Vagina (tissue), 2 donors: ENCODE measurements around the gene TXK. TPM values are rescaled to one million over a fixed set of nuclear protein-coding genes. Genes with fewer than 3 reads are reported as not detected.

Experiments used
- DNase-seq, 2 donors: peaks; one replicate each; pipeline ENCODE4 v3.0.0-alpha.2; 2017; ENCODE audit errors: extremely low spot score in 2 of 2
- H3K27ac ChIP-seq: fragments of 200-600 bp; sonication (generic); one replicate; pipeline ENCODE4 v1.5.1; 2019
- H3K27me3 ChIP-seq: fragments of 200-600 bp; sonication (generic); one replicate; pipeline ENCODE4 v1.5.1; 2019
- H3K36me3 ChIP-seq, 2 donors: fragments of 200-600 bp; sonication (generic); one replicate each; pipeline ENCODE4 v1.5.1; 2017 to 2019
- H3K4me1 ChIP-seq: fragments of 200-600 bp; sonication (generic); one replicate; pipeline ENCODE4 v1.5.1; 2019
- H3K4me3 ChIP-seq, 2 donors: fragments of 200-600 bp; sonication (generic); 1 replicate in 1 of 2; 2 replicates in 1 of 2; pipeline ENCODE4 v1.5.1; 2016 to 2019
- H3K9me3 ChIP-seq: fragments of 200-600 bp; sonication (generic); one replicate; pipeline ENCODE4 v1.5.1; 2019
- CTCF ChIP-seq, 3 experiments: fragments of 450-650 bp in 2 of 3; fragments of 200-600 bp in 1 of 3; sonication (generic) in 1 of 3; IDR thresholded peaks; one replicate each; pipeline ENCODE4 v1.5.1; 2017 to 2019; ENCODE audit warnings: antibody characterized with exemption in 3 of 3, mild to moderate bottlenecking in 2 of 3, moderate library complexity in 2 of 3
- POLR2A ChIP-seq, 2 donors: fragments of 450-650 bp; IDR thresholded peaks; one replicate each; pipeline ENCODE4 v1.6.1; 2017; ENCODE audit warnings: antibody characterized with exemption in 2 of 2, mild to moderate bottlenecking in 2 of 2, moderate library complexity in 2 of 2
- POLR2AphosphoS5 ChIP-seq, 2 donors: sonication (generic); formaldehyde crosslinking; IDR thresholded peaks; one replicate each; pipeline ENCODE4 v1.9.0; 2017; ENCODE audit warnings: antibody characterized with exemption in 2 of 2, mild to moderate bottlenecking in 2 of 2, low read depth in 1 of 2; ENCODE audit not compliant: insufficient read depth in 1 of 2
- intact Hi-C: fragments of 100-400 bp; cut with DNase I; formaldehyde crosslinking; loops from one replicate; pipeline ENCODE4 v1.15.1; 2023
- total RNA-seq: library from RNA; depleted of rRNA; stranded (reverse); fragments of >200 nt; gene quantifications from one replicate; pipeline ENCODE4 v1.2.3, GENCODE V29; 2016

The TXK gene
- total RNA-seq, 1 donor from 2014 or later: 8.1 TPM

- Histone ChIP-seq H3K4me1 (no peaks in the 10 kb centered on the region), H3K4me3 (no peak overlapping the region), H3K9me3 (no peaks in the 10 kb centered on the region), H3K27me3 (no peaks in the 10 kb centered on the region), H3K27ac (no peak overlapping the region), H3K36me3 (no peaks in the 10 kb centered on the region)
- intact Hi-C loops: no loop called here
- no peak for TF ChIP-seq POLR2AphosphoS5 (IDR thresholded peaks at IDR 0.05; ENCODE audit: insufficient read depth in 1 of 2, low read depth in 1 of 2)
- TF ChIP-seq CTCF (IDR thresholded peaks at IDR 0.05): no peak
- no peak for TF ChIP-seq POLR2A (IDR thresholded peaks at IDR 0.05)
- DNase-seq: no peak
Observed at GRCh38 chr4:48058617-48059530, 75.2 kb downstream of the TXK start.

GRCh38 chr4:48051078-48051477, 83.0 kb downstream of the TXK start:
- no peaks in the 10 kb centered on the region for H3K27me3 ChIP-seq
- no peak for DNase-seq
- peaks cover 7% of the 10 kb centered on the region for H3K4me1 ChIP-seq
- intact Hi-C loops: no loop called here
- no peak overlapping the region for H3K4me3 ChIP-seq
- no peaks in the 10 kb centered on the region for H3K36me3 ChIP-seq
- H3K9me3 ChIP-seq: no peaks in the 10 kb centered on the region
- H3K27ac ChIP-seq: no peak overlapping the region
- no peak for TF ChIP-seq POLR2A (IDR thresholded peaks at IDR 0.05)
- no peak for TF ChIP-seq POLR2AphosphoS5 (IDR thresholded peaks at IDR 0.05; ENCODE audit: insufficient read depth in 1 of 2, low read depth in 1 of 2)
- no peak for TF ChIP-seq CTCF (IDR thresholded peaks at IDR 0.05)

- DNase-seq: no peak
- intact Hi-C loops: no loop called here
Observed at GRCh38 chr4:48049483-48049882, 84.6 kb downstream of the TXK start.

GRCh38 chr4:48047896-48048295, 86.2 kb downstream of the TXK start:
- Histone ChIP-seq H3K27me3 (no peaks in the 10 kb centered on the region), H3K36me3 (no peaks in the 10 kb centered on the region), H3K9me3 (no peaks in the 10 kb centered on the region), H3K27ac (no peak overlapping the region), H3K4me3 (no peak overlapping the region), H3K4me1 (peaks cover 7% of the 10 kb centered on the region)
- no peak for DNase-seq
- intact Hi-C loops: no loop called here
- TF ChIP-seq POLR2A (IDR thresholded peaks at IDR 0.05): no peak
- TF ChIP-seq CTCF (IDR thresholded peaks at IDR 0.05): no peak
- TF ChIP-seq POLR2AphosphoS5 (IDR thresholded peaks at IDR 0.05; ENCODE audit: insufficient read depth in 1 of 2, low read depth in 1 of 2): no peak

More at GRCh38 chr4:48049483-48049882, 84.6 kb downstream of the TXK start:
- no peak for TF ChIP-seq CTCF (IDR thresholded peaks at IDR 0.05)
- TF ChIP-seq POLR2A (IDR thresholded peaks at IDR 0.05): no peak
- no peak for TF ChIP-seq POLR2AphosphoS5 (IDR thresholded peaks at IDR 0.05; ENCODE audit: insufficient read depth in 1 of 2, low read depth in 1 of 2)
- Histone ChIP-seq H3K4me1 (peaks cover 7% of the 10 kb centered on the region), H3K4me3 (no peak overlapping the region), H3K27ac (no peak overlapping the region), H3K36me3 (no peaks in the 10 kb centered on the region), H3K27me3 (no peaks in the 10 kb centered on the region), H3K9me3 (no peaks in the 10 kb centered on the region)

- no peaks in the 10 kb centered on the region for H3K27me3 ChIP-seq
- H3K36me3 ChIP-seq: no peaks in the 10 kb centered on the region
- no peak overlapping the region for H3K27ac ChIP-seq
- intact Hi-C loops: no loop called here
- no peak overlapping the region for H3K4me3 ChIP-seq
- no peak for DNase-seq
- no peaks in the 10 kb centered on the region for H3K9me3 ChIP-seq
- TF ChIP-seq CTCF (IDR thresholded peaks at IDR 0.05): no peak
- no peak for TF ChIP-seq POLR2AphosphoS5 (IDR thresholded peaks at IDR 0.05; ENCODE audit: insufficient read depth in 1 of 2, low read depth in 1 of 2)
- TF ChIP-seq POLR2A (IDR thresholded peaks at IDR 0.05): no peak
- H3K4me1 ChIP-seq: peaks cover 7% of the 10 kb centered on the region
Observed at GRCh38 chr4:48047421-48047844, 86.6 kb downstream of the TXK start.
